Frontal cortex (tissue), 4 donors: ENCODE results near the gene VPS41. TPM values are rescaled to one million over a fixed set of nuclear protein-coding genes. Genes with fewer than 3 reads are reported as not detected.
"Not testable (repeated sequence)": the region's sequence is repeated elsewhere in the genome, so short reads cannot be mapped to it uniquely, and the experiment has no call there.

Experiments
- DNase-seq, 2 donors: peaks; one replicate each; pipeline ENCODE4 v3.0.0; 2012; ENCODE audit warnings: low spot score in 2 of 2
- FAIRE-seq: peaks from 2 replicates; lab custom pipeline; 2012; peaks lifted over from hg19 to GRCh38; lab: Jason Lieb, UNC
- total RNA-seq: library from RNA; depleted of rRNA; stranded (reverse); fragments of >200 nt; gene quantifications from one replicate; pipeline ENCODE4 v1.2.3, GENCODE V29; 2014
- donor health status: control.
- donor health status: control.
- donor health status: control.

The VPS41 gene
- total RNA-seq, result 103 TPM

DNA sequence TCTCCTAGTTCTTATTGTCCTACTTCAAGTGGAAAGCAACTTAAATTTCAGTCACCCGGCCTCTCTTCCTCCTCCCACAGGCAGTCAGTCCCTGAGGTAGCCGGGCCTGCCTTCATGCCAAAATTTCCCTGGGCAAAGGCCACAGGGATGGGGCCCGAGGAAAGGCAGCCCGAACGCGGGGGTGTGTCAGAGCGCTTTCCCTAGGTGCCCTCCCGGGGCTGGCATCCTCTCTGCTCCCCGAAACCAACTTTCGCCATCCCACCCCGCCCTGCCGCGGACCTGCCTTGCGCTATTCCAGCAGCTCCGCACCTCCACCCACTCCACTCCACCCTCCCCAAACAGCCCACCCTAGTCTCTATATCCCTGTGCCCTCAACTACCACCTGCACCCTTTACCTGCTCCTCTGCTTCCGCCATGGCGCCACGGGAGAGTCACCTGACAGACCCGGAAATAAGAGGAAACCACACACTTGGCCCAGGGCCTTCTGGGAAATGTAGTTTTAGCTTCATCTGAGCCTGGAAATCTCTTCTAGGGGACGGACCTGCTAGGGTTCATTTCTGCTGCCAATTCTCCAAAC lies at the start of gene VPS41:
Gene VPS41 (minus strand): TSS at position 433 of the 577 bp plus-strand sequence. CDS start 17 bp downstream, at position 416.
- FAIRE-seq (no peak), DNase-seq (peak; percentile 36 to 76)

DNA sequence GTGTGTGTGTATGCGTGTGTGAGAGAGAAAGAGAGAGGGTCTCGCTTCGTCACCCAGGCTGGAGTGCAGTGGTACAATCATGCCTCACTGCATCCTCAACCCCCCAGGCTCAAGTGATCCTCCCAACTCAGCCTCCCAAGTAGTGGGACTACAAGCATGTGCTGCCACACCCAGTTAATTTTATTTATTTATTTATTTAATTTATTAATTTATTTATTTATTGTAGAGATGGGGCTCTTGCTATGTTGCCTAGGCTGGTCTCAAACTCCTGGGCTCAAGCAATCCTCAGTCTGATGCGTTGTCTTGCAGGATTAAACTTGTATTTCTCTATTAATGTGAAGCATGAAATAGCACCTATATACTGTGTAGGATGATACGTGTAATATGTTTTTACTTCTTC lies 46.9 kb upstream of the VPS41 start:
- FAIRE-seq, result no peak
- no peak for DNase-seq

DNA sequence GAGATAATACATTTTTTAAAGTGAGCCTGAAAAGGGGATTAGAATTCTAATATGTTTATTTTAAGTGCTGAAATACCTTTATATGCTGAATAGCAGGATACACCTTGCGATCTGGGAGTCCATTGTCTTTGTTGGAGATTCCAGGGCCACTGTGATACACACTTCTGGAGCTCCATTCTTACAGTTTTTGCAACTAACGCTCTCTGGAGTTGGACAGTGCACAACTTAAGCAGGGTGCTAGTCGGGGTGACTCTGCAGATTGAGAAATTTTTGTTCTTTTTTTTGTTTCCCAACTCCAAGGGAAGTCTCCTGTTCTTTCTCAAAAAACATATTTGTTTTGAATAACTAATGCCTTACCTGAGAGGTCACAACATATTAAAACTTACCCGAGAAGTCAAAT lies 45.0 kb upstream of the VPS41 start:
- FAIRE-seq, result no peak
- DNase-seq, result no peak

DNA sequence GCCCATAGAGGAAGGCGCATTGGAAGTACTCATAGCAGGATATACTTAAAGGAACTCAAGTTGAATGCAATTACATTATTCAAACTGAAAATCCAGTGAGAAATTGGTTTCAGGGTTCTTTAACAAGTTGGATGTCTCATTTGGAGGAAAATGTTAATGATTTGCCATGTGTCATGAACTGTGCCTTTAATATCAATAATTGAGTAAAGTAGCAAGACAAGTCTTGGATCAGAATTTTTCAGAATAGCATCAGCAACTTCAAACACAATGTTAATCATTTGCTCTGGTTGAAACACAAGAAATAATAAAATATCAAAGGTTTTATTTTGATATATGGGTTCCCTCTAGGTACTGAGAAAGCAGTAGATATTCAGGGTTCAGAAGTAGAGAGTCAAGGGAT lies 44.2 kb upstream of the VPS41 start:
- DNase-seq (no peak), FAIRE-seq (no peak)

DNA sequence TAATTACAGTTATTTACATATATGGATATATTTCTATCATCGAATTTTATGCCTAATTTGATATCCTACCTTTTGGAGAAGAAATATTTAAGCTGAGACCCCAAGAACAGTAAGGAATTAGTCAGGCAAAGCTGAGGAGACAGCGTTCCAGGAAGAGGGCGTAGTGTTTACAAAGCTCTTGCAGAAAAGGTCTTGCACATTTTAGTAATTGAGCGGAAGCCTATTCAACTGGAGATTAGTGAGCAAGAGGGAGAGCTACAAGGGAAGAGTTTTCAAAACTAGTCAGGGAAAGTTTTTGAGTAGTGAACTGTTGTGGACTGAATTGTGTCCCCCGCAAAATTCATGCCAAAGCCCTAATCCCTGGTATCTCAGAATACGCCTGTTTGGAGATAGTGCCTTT lies 42.2 kb upstream of the VPS41 start:
- DNase-seq (no peak), FAIRE-seq (no peak)

DNA sequence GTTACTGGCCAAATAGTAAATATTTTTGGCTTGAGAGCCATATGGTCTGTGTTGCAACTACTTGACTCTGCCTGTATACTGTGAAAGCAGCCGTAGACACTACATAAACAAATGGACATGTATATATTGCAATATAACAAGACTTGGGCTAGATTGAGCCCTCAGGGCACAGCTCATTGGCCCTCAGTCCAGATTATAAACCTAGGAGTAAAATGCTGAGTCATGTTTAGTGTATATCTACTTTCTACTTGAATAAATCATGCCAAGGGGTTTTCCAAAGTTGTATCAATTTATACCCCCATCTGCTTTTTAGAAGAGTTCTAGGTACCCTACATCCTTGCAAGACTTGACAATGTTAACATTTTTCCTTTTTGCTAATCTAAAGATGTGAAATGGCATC lies 41.3 kb upstream of the VPS41 start:
- DNase-seq, result no peak
- no peak for FAIRE-seq

DNA sequence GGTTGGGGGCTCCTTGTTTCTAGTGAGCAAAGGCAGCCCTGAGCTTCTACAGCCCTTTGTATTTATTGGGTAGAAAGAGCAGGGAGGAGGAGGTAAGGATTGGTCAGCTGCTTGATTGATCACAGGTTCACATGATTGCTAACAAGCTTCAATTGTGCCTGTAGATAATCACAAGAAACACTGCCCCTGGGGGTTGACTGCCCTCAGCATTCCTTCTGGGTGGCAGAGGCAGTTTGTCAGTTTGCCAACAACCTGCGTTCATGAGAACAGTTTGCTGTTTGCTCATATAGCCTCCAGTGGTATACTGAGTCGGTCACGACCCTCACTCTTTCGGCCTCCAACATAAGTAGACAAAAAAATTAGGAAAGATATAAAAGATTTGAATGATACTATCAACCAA lies 38.5 kb upstream of the VPS41 start:
- not testable (repeated sequence) for DNase-seq, FAIRE-seq

DNA sequence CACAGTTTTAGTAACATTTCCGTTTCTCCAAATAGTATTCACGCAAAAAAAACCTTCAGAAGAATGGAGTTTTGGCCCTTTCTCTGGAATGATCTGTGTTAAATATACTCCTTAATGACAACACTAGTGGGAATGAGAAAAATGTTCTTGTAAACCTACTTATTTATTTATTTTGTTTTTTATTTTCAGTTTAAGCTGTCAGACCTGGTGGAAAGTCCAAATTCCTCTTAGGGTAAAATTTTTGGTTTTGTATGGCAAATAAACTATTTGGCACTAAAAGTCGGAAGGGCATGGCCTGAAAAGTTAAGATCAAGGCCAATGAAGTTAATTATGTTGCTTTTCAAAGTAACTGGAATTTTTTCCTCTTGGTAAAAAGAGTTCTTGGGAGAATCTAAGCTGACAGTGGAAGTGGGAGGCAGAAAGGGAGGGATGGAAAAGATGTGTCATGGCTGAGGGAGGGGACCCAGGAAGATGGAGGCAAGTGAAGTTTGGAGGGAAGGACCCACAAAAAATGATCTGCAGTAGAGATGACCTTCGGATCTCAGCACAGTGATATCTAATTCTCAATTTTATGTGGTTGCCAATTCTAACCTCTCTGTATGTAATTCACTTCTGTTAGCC lies 33.5 kb upstream of the VPS41 start:
- FAIRE-seq (no peak), DNase-seq (no peak)

DNA sequence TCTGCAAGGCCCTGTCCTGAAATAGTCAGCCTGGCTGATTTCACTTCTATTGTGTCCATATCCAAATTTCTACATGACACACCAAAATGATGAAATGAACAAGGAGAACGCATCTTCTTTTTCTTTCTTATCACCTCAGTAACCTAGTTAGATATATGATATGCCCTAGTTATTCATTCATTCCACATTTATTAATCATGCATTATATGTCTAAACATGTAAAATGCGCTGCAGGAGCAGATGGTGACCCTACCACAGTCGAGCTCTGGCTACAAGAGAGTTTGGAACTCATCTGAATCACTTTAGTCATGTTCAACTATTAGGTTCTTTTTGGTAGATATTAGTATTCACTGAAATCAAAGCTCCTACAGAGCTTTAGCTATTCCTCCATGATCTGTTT lies 31.8 kb upstream of the VPS41 start:
- no peak for FAIRE-seq
- no peak for DNase-seq

DNA sequence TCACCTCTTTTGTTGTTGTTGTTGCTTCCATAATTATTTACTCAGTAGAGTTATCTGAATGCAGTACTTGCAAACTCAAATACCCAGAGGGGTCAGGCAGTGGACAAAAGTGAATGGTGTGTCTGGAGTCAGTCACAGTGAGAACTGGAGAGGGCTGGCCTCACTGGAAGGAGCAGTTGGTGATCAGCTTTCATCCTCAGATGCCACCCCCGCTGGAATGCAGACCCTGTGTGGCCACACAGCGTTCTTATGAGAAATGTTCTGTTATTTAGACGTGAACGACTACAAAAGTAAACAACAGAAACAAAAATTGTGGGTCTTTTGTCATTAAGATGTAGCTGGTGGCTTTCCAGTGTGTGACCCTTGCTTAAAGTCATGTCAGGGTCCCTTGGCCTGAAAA lies 29.6 kb upstream of the VPS41 start:
- DNase-seq, result no peak
- no peak for FAIRE-seq

DNA sequence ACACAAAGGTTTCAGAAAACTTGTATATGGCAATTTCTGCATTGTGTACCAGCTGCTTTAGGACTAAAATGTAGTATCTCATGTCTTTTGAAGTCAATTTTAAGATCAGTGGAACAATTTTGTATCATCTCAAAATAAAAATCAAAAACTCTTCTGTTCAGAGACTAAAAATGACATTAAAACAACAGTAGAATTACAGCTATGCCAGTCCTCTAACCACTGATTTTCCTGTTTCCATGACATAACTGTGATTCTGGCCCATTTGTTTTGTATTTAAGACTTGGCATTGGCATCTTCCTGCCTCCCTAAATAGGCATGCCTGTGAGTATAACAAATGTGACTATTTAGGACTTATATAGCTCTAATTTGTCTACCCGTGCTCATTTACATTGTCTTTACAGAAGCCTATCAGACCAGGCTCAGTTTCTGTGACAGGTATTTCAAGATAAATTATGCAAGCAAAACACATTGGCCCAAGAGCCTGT lies 29.1 kb upstream of the VPS41 start:
- FAIRE-seq (no peak), DNase-seq (no peak)

DNA sequence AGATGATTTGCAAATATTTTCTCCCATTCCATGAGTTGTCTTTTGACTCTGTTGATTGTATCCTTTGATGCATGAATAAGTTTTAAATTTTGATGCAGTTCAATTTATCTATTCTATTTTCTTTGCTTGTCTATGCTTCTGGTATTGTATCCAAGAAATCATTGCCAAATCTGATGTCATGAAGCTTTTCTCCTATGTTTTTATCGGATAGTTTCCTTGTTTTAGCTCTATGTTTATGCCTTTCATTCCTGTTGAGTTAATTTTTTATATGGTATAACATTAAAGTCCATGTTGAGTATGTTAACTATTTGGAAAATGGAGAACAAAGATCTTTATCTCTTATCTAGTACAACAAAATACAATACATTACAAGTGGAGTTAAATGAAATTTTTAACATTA lies 27.6 kb upstream of the VPS41 start:
- FAIRE-seq, result no peak
- DNase-seq, result no peak

DNA sequence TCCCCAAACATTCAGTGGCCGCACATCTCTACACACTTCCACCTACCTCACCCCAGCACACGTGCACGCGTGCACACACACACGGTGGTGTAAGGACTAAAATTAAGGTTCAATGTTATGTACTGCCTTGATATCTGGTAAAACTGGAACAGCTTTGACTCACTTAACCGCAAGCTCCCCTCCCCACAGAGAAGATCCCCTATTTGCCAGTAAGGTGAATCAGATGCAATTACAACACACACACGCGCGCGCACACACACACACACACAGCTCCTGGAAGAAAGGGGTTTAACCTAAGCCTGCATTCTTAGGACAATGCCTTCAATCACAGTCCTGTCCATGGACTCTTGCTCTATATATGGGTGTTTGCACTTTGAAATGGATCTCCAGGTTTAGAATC lies 25.5 kb upstream of the VPS41 start:
- DNase-seq, result no peak
- FAIRE-seq, result no peak

DNA sequence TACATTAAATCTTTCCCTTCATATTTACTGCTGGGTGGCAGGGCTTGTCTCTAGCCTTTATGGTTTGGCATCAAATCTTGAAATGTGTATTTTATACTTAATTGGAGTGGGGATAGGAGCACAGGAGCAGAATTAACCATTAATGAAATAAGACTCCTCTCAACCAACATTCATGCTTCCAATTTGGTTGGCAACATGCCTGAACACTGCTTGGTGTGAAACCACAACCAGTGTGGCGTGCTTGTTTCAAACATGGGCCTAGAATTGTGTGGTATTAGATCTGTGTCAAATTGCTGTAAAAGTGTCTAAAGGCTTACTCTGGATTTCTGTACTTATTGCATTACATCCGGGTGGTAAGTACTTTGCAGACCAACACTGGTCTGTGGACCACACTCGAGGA lies 25.1 kb upstream of the VPS41 start:
- FAIRE-seq (no peak), DNase-seq (no peak)

DNA sequence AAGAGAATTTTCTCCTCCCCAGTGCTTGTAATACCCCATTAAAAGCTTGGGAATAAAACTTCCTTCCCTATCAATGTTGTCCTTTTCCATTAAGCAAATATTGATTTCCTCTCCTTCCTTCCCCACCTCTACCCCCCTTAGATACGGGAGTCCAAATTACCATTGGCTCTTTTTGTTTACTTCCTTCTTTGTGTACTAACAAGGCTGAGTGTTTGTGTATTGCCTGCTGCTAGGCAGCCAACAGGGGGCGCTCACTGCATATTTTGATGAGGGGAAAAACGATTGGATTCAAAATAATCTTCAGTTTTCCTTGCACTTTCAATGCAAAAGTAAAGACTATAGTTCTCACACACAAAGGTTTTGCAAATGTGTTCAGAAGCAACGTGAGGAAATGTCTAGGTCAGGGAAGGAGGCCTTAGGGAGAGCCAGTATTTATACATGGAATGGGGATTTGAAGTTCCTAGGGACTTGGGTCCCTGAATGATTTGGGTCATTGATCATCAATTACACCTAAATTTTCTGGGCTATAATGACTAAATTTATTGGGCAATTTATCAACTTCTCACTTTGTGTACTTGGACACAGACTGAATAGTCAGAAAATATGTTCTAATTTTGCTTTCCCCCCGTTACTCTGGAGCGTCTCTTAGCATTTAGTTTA lies 23.6 kb upstream of the VPS41 start:
- peak in 1 of 2 donors; percentile 20 for DNase-seq
- no peak for FAIRE-seq

DNA sequence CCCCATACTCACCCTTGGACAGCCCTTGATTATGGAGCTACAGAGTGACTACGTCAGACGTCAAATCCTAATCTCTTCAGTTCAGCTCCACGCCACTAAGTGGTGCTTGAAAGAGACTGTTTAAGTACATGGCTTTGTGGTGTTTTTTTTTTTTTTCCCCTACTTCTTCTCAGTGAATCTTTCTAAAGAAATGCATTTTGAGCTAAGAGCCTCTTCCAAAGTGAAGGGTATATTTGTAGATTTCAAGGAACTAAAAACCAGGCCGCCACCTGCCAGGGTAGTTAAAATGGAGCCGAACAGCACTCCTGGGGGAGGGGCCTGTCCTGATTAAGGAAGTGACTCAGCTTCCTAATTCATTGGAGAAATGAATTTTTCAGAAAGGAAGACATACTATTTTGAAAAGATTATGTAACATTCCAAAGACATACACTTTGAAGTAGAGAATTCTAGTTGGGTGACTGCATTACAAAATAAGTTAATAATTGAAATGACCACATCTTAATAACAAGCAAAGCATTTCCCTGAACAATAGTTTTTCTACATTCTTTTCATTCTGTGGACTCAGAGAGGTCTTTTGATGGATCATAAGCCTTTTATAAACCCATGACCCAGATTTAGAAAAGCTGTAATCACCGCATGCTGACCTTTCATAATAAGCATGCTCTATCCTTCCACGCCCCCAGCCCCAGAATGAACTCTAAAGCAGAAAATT lies 20.6 kb upstream of the VPS41 start:
- no peak for DNase-seq

DNA sequence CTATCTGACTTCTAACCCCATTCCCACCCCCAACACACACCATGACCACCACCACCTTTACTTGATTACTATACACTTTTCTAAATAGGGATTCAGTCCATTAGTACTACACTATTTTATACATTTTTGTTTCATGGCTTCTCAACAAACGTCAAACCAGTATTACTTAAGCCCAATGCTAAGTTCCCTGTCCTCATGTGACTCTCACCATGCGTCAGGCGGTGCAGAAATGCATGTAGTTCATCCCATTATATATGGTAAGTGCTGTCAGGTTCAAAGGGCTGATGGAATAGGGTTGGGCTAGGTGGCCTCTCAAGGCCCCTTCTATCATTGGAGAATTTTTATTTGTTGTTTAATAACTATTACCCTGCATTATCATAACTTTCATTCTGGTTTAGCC lies 19.5 kb upstream of the VPS41 start:
- DNase-seq, result no peak
- no peak for FAIRE-seq

More for the DNA sequence above, 20.6 kb upstream of the VPS41 start:
- no peak for FAIRE-seq

DNA sequence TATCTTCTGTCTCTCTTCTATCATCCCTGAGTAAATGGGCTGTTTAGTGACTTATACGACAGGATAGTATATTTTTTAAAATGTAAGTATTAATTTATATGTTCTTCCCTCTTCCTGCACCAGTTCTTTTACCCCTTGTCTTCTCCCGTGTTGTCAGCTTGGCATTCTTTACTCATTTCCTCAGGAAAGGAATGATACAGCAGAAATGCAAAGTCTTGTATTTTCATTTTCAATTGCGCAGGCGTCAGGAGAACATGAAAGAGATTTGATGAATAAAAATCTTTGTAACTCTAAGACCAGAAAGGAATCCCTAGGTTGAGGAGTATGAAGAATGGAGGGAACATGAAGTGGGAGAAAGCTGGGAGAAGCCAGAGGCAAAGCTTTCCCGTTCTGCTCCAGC lies 18.8 kb upstream of the VPS41 start:
- DNase-seq, result no peak
- FAIRE-seq, result no peak

DNA sequence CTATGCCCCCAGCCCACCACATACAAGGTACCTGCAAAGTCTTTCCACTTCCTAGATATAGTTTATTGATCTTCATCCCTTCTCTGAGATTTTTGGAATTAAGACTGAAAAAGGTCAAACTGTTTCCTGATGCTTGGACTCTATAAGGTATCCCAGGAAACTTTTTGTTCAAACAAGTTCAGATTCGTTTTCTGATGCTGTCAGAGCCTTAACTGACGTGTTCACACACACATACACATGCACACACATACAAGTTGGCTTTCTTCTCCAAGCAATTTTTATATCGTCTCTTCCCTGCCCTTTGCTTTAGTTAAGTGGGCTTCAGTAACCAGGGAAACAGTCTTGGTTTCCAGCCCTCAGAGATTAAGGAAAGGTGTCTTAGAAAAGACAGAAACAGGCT lies 11.7 kb upstream of the VPS41 start:
- FAIRE-seq (no peak), DNase-seq (no peak)

DNA sequence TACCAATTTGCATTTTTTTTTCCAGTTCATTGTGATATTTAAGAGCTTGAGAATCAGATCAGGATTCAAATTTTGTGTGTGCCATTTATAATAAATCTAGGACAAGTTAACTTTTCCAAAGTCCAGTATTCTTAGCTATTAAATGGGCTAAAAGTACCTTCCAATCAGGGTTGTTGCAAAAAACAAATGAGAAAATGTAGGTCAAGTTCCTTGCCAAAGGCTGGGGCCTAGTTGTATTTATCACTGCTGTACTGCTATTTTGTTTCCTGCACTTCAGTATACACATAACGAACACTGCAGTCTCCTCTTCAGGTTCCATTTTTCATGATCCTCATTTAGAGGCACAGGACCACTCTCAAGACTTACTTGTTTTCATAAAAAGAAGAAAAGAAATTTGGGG lies 7.4 kb upstream of the VPS41 start:
- FAIRE-seq (no peak), DNase-seq (no peak)

DNA sequence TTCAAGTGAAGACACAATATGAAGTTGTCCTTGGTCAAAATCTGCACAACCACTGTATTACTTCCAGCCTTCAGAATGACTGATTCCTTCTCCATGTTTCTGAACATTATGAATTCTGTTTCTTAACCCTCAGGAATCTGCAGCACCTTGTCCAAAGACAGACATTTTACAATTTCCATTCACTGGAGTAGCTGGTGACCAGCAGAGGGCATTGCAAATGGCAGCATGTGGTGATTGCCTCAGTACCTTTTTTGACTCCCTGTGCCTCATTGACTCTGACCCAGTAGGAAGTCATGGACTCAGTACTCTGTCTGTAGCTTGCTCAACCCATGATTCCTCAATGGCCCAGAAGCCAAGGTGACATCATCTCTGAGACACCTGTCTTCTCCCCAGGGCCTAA lies 879 bp upstream of the VPS41 start:
- FAIRE-seq (no peak), DNase-seq (no peak)
